Measurements from ENCODE around the gene SLC41A2.

The SLC41A2 gene

GRCh38 chr12:104963757-104964156 lies 5.7 kb upstream of the SLC41A2 start:
- H3K4me2 ChIP-seq: no peak overlapping the region
- H3K79me2 ChIP-seq (ENCODE audit: insufficient read depth, low read depth): no peaks in the 10 kb centered on the region
- H3K4me3 ChIP-seq (IDR thresholded peaks at IDR 0.05; ENCODE audit: insufficient read depth, low read depth, low read length): no peak overlapping the region
- H3K27ac ChIP-seq: no peak overlapping the region
- no peak for TF ChIP-seq CTCF (conservative IDR thresholded peaks at IDR 0.05; ENCODE audit: low read depth, low read length)
- H3K9ac ChIP-seq: no peak overlapping the region
- no peaks in the 10 kb centered on the region for H3K36me3 ChIP-seq (ENCODE audit: insufficient read depth)
- H4K20me1 ChIP-seq (ENCODE audit: insufficient read depth): no peaks in the 10 kb centered on the region
- H2AFZ ChIP-seq (ENCODE audit: low read depth): no peak overlapping the region
- H3K4me1 ChIP-seq (ENCODE audit: low read depth, poor library complexity, severe bottlenecking): peaks cover 11% of the 10 kb centered on the region
- H3K27me3 ChIP-seq (ENCODE audit: insufficient read depth, low read depth): no peaks in the 10 kb centered on the region

- no peak overlapping the region for H3K27ac ChIP-seq
- H3K79me2 ChIP-seq (ENCODE audit: insufficient read depth, low read depth): no peaks in the 10 kb centered on the region
- no peak for TF ChIP-seq CTCF (conservative IDR thresholded peaks at IDR 0.05; ENCODE audit: low read depth, low read length)
- no peaks in the 10 kb centered on the region for H3K36me3 ChIP-seq (ENCODE audit: insufficient read depth)
- no peak overlapping the region for H3K4me3 ChIP-seq (IDR thresholded peaks at IDR 0.05; ENCODE audit: insufficient read depth, low read depth, low read length)
- H3K4me2 ChIP-seq: no peak overlapping the region; the same call in 1 of the 2 replicates
- H3K27me3 ChIP-seq (ENCODE audit: insufficient read depth, low read depth): no peaks in the 10 kb centered on the region
- H3K9ac ChIP-seq: no peak overlapping the region
- H4K20me1 ChIP-seq (ENCODE audit: insufficient read depth): no peaks in the 10 kb centered on the region
- H2AFZ ChIP-seq (ENCODE audit: low read depth): no peak overlapping the region
- H3K4me1 ChIP-seq (ENCODE audit: low read depth, poor library complexity, severe bottlenecking): peaks cover 21% of the 10 kb centered on the region
Observed at GRCh38 chr12:104960464-104960863, 2.4 kb upstream of the SLC41A2 start.

GRCh38 chr12:104959335-104959841 lies 1.3 kb upstream of the SLC41A2 start:
- Histone ChIP-seq H3K4me1 (ENCODE audit: low read depth, poor library complexity, severe bottlenecking) (peaks cover 21% of the 10 kb centered on the region), H3K27me3 (ENCODE audit: insufficient read depth, low read depth) (no peaks in the 10 kb centered on the region), H3K27ac (peak overlapping the region; percentile 90), H2AFZ (ENCODE audit: low read depth) (peak overlapping the region; percentile 91), H3K4me2 (peak overlapping the region; percentile 92), H4K20me1 (ENCODE audit: insufficient read depth) (no peaks in the 10 kb centered on the region), H3K4me3 (IDR thresholded peaks at IDR 0.05; ENCODE audit: insufficient read depth, low read depth, low read length) (no peak overlapping the region), H3K79me2 (ENCODE audit: insufficient read depth, low read depth) (no peaks in the 10 kb centered on the region), H3K36me3 (ENCODE audit: insufficient read depth) (no peaks in the 10 kb centered on the region), H3K9ac (peak overlapping the region; percentile 96)
- no peak for TF ChIP-seq CTCF (conservative IDR thresholded peaks at IDR 0.05; ENCODE audit: low read depth, low read length)

GRCh38 chr12:104958805-104959334 lies 780 bp upstream of the SLC41A2 start:
- Histone ChIP-seq H3K4me2 (peak overlapping the region; percentile 92), H2AFZ (ENCODE audit: low read depth) (peak overlapping the region; percentile 91), H3K27me3 (ENCODE audit: insufficient read depth, low read depth) (no peaks in the 10 kb centered on the region), H3K9ac (peak overlapping the region; percentile 96), H3K79me2 (ENCODE audit: insufficient read depth, low read depth) (no peaks in the 10 kb centered on the region), H4K20me1 (ENCODE audit: insufficient read depth) (no peaks in the 10 kb centered on the region), H3K4me1 (ENCODE audit: low read depth, poor library complexity, severe bottlenecking) (peaks cover 21% of the 10 kb centered on the region), H3K36me3 (ENCODE audit: insufficient read depth) (no peaks in the 10 kb centered on the region), H3K4me3 (IDR thresholded peaks at IDR 0.05; ENCODE audit: insufficient read depth, low read depth, low read length) (no peak overlapping the region), H3K27ac (peak overlapping the region; percentile 90)
- TF ChIP-seq CTCF (conservative IDR thresholded peaks at IDR 0.05; ENCODE audit: low read depth, low read length): peak; percentile 20; the same call in 1 of the 2 replicates
